Fibroblast of skin of left quadriceps (primary cell): ENCODE measurements around the gene IFI27L2.
A peak's percentile ranks its signal among the peaks of the same experiment; 100 is the strongest.

Experiments used
- DNase-seq, 2 experiments: peaks; one replicate each; pipeline ENCODE4 v3.0.0-alpha.2; 2013; ENCODE audit warnings: low read depth in 2 of 2

The IFI27L2 gene

GRCh38 chr14:94152676-94153075 lies 23.3 kb upstream of the IFI27L2 start:
- no peak for DNase-seq

GRCh38 chr14:94145902-94146527 lies 16.6 kb upstream of the IFI27L2 start:
- no peak for DNase-seq

GRCh38 chr14:94144765-94145164 lies 15.4 kb upstream of the IFI27L2 start:
- no peak for DNase-seq

GRCh38 chr14:94143711-94144110 lies 14.3 kb upstream of the IFI27L2 start:
- no peak for DNase-seq

- DNase-seq: no peak
Observed at GRCh38 chr14:94143239-94143638, 13.8 kb upstream of the IFI27L2 start.

GRCh38 chr14:94142836-94143235 lies 13.4 kb upstream of the IFI27L2 start:
- no peak for DNase-seq

- no peak for DNase-seq
Observed at GRCh38 chr14:94142247-94142646, 12.8 kb upstream of the IFI27L2 start.

GRCh38 chr14:94139421-94139820 lies 10.0 kb upstream of the IFI27L2 start:
- DNase-seq: no peak

- DNase-seq: no peak
Observed at GRCh38 chr14:94139006-94139405, 9.6 kb upstream of the IFI27L2 start.

GRCh38 chr14:94138251-94138650 lies 8.8 kb upstream of the IFI27L2 start:
- no peak for DNase-seq

- DNase-seq: peak; percentile 61 to 63
Observed at GRCh38 chr14:94136575-94137331, 7.3 kb upstream of the IFI27L2 start.

- no peak for DNase-seq
Observed at GRCh38 chr14:94135476-94135875, 6.1 kb upstream of the IFI27L2 start.

GRCh38 chr14:94132285-94132887 lies 3.0 kb upstream of the IFI27L2 start:
- DNase-seq: peak; percentile 50 to 51

GRCh38 chr14:94129758-94130414 lies 482 bp upstream of the IFI27L2 start:
- DNase-seq: no peak

- no peak for DNase-seq
Observed at GRCh38 chr14:94128216-94128839, 1.1 kb downstream of the IFI27L2 start.

GRCh38 chr14:94127330-94127729 lies 2.1 kb downstream of the IFI27L2 start:
- DNase-seq: no peak

GRCh38 chr14:94126800-94127199 lies 2.6 kb downstream of the IFI27L2 start:
- DNase-seq: no peak

- no peak for DNase-seq
Observed at GRCh38 chr14:94126419-94126677, 3.1 kb downstream of the IFI27L2 start.

- no peak for DNase-seq
Observed at GRCh38 chr14:94125659-94126418, 3.6 kb downstream of the IFI27L2 start.

GRCh38 chr14:94124582-94125377 lies 4.6 kb downstream of the IFI27L2 start:
- no peak for DNase-seq

GRCh38 chr14:94123868-94124267 lies 5.5 kb downstream of the IFI27L2 start:
- no peak for DNase-seq
